ENCODE measurements around the gene LMAN1.

LMAN1 gene

DNA sequence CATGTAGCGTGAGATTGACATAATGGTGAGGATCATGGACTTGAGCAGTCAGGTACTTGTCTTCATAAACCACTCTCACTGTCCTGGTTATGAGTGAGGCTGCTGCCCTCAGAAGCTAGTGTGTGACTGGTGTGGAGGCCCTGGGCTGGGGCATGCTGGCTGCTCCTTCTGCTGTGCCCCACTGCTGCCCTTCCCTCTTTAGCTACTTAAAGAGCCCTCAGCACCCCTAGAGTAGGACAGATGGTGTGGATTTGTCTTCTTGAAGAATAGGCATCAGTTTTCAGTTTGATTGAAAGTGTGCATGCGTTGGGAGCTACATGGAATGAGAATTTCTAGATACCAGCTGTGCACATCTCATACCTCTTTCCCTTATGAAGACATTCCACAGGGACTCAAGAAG, 56.1 kb downstream of the LMAN1 start:
- DNase-seq (ENCODE audit: low spot score), result no peak

DNA sequence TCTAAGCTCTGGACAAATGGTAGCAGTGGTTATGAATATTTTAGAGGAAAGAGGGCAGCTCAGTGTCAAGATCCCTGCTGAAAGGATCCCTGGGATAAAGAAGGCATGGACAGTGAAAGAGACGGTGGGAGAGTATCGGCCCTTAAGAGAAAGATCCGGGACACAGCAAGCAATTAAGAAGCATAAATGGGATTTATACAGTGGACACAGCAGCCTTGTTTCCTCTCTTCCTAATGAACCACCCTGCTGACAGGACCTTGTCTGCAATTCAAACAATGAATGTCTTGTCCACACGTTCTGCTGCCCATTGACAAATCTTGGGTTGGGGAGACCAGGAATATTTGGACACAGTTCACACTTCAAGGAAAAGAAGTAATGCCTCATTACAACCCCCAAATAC, 57.1 kb downstream of the LMAN1 start:
- no peak for DNase-seq (ENCODE audit: low spot score)

DNA sequence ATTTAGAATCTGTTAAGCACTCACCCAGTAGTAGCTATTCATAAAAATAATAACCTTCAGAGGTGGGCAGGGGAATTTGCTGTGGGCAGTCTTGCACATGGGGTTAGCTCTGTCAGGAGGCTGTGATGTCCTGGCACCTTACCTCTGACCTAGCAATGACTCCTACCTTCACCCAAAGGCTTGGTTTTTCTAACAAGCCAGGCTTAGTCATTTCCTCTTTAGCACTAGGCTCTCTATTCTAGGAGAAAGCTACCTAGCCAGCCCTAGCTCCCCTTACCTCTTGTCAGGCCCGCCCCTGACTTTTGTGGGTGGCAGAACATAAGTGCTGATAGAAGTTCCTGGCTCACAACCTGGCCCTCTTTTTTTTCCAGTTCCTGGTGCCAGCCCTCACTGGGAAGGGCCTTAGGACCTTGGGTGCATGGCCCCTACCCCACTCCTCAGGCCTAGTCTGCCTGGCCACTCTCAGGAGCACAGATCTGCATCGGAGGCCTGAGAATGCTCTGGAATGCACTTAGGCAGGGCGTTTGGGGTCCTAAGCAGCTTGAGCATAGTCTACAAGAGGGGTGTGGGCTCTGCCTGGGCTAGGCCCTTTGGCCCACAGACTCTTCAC, 58.3 kb downstream of the LMAN1 start:
- DNase-seq (ENCODE audit: low spot score), result no peak

DNA sequence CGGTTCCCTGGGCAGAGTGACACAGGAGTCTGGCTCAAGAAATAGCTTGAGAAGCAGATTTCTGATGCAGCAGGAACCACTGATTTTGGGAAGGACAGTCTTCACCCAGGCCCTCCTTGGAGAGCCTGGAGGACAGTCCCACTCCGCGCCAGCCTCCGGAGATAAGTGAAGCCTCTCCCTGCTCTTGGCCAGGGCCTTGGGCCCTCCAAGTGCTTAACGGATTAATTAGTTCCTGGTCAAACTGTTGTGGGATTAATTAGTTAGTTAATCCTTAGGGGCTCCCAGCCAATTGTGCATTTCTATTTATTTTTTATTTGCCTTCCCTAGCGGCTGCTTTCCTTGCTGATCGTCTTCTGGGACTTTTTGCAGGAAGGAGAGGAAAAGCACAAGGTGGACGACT, 60.2 kb downstream of the LMAN1 start:
- no peak for DNase-seq (ENCODE audit: low spot score)

DNA sequence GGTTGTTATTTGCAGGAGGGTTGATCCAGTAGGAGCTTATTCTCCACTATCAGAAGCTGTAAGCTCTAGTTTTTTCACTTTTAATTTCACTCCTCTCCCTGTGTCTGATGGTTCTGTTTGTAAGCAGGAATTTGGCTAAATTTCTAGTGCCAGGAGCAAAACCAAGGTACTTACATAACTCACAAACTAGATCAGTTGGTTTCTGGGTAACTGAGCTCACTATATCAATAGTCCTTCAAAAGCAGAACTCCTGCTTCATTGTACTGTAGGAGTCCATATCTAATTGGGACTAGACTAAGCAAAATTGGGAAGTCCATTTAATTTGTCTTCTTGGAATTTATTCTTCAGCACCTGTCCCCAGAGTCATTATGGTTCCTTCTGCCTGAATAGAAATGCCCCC, 65.7 kb downstream of the LMAN1 start:
- no peak for DNase-seq (ENCODE audit: low spot score)

DNA sequence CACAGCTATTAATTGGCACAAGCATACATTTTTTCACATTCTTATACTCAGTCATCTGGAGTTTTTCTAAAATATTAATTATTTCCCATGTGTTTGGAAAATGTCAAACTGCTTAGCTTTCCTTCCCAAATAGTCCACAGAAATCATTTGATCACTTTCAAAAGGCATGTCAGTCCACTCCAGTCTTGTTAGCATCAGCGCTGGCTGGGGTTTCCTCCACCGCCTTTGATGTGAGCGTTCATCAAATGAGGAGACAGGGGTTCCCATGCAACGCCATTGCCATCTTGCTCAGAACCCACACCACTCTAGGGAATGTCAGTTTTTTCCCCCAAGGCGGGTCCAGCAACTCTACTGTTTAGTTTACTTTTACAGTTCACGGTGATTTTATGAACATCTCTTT, 72.7 kb downstream of the LMAN1 start:
- DNase-seq (ENCODE audit: low spot score), result no peak

DNA sequence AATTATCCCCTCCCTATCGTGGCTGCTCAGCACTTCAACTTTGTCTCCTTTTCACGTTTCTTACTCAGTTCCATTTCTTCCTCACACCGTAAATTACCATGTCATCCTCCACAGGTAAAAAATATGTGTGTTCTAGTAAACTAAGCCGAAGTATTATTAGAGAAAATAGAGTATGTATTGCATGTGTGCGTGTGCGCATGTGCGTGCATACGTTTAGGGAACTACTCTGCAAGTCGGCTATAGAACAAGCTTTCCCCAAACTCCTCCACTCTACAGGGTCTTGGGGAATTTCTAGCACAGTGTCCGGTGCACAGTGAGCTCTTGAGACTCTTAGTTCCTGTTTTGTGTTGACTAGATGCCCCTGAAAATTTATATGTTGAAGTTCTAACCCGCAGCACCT, 76.7 kb downstream of the LMAN1 start:
- DNase-seq (ENCODE audit: low spot score), result no peak

DNA sequence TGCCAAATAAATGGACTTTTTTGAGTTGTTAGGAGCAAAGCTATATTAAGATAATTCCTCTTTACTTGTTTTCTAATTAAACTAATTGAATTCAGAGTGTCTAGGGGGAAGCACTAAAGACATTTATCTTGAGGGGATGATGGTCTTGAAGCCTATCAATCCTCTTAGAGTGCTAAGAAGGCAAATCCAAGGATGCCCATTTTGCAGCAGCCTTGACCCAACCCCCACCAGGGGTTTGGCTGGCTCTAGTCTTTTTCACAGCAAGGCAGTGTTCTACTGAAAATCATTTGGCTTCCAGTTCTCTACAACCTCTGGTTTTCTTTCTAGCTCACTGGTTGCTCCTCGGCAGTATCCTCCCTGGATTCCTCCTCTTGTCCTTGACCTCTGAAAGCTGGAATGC, 79.3 kb downstream of the LMAN1 start:
- no peak for DNase-seq (ENCODE audit: low spot score)

DNA sequence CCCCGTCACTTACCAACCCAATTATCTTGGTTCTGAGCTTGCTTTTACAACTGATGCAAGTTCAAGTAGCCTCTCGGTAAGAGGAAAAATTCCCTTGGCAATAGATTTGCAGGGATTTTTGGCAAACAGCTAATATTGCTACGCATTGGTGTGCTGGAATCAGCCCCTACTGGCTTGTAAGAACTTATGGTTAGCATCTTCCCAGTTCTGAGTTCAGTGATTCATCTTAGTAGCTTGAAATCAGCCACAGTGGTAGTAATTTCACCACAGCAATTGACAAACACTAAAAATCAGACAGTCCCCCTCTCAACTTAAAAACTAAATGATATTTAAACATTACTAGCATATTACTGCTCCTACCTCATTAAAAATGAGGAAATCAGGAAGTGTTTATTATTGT, 79.9 kb downstream of the LMAN1 start:
- no peak for DNase-seq (ENCODE audit: low spot score)

DNA sequence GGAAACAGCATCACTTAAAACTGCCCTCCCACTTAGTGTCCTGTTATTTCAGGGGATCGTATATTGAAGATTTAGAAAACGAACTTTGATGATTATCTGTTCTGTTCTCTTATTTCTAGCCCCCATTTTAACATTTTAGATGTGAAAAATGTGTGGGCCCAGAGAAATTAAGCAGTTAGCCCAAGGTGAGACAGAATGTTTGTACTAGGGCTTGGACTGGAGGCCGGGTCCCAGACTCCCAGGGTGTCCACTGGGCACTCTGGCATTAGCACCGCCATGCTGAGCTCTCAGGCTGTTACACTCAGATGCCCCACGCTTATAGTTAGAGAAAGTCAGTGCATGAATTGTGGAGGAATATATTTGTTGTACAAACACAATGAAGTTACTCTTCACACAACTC, 80.3 kb downstream of the LMAN1 start:
- DNase-seq (ENCODE audit: low spot score), result no peak
